GM12878 (cell line): ENCODE data around the gene AKAP5. TPM values are rescaled to one million over a fixed set of nuclear protein-coding genes. Genes with fewer than 3 reads are reported as not detected.

ENCODE experiments used
- ATAC-seq: fragments of 200-7000 bp; cut with Tn5 transposase; 3 replicates; pipeline ENCODE4 v1.9.1; 2020; ENCODE audit warnings: mild to moderate bottlenecking, moderate library complexity
- BruUV-seq: library from RNA; stranded (reverse); fragments of 400-500 nt; replicated peaks from 2 replicates; lab custom pipeline; 2021; lab: Mats Ljungman, UMichigan
- CTCF ChIA-PET: fragments of 300-600 bp; sonication (Branson Sonifier 250); formaldehyde crosslinking; extraction: SDS; loops from one replicate; lab custom pipeline; 2021; ENCODE audit warnings: inconsistent platforms; lab: Yijun Ruan, JAX
- POLR2A ChIA-PET: fragments of 350-600 bp; formaldehyde crosslinking; extraction: SDS; loops from one replicate; lab custom pipeline; 2021; ENCODE audit warnings: inconsistent platforms; lab: Charles Lee
- RAD21 ChIA-PET: fragments of 300-600 bp; sonication (Branson Sonifier 250); formaldehyde crosslinking; loops from one replicate; lab custom pipeline; 2023; ENCODE audit warnings: antibody characterized with exemption; ENCODE audit not compliant: unreplicated experiment; lab: Charles Lee
- SMC1A ChIA-PET: fragments of 300-600 bp; sonication (Branson Sonifier 250); formaldehyde crosslinking; loops from one replicate; lab custom pipeline; 2023; ENCODE audit not compliant: unreplicated experiment, uncharacterized antibody; lab: Charles Lee
- DNase-seq: peaks from one replicate; pipeline ENCODE4 v3.0.0-alpha.2; 2011; ENCODE audit warnings: low read depth, low spot score
- FAIRE-seq: peaks from 3 replicates; lab custom pipeline; 2011; peaks lifted over from hg19 to GRCh38; lab: Jason Lieb, UNC
- H2AFZ ChIP-seq: 2 replicates; pipeline ENCODE4 v1.6.0; 2011; ENCODE audit warnings: low read depth, low read length, control low read depth; ENCODE audit not compliant: control insufficient read depth
- H3K27ac ChIP-seq: 2 replicates; pipeline ENCODE4 v1.5.1; 2011; ENCODE audit warnings: control low read depth; ENCODE audit not compliant: control insufficient read depth, insufficient read depth
- H3K27me3 ChIP-seq, 2 experiments: replicated peaks in 1 of 2; 2 replicates each; pipeline versions ENCODE4 v1.6.0 to v1.6.1; 2011; ENCODE audit warnings: low read length in 1 of 2; ENCODE audit not compliant: control insufficient read depth in 2 of 2, insufficient read depth in 2 of 2
- H3K36me3 ChIP-seq, 2 experiments: 2 replicates each; pipeline ENCODE4 v1.5.1; 2011; ENCODE audit warnings: low read length in 1 of 2; ENCODE audit not compliant: control insufficient read depth in 2 of 2, insufficient read depth in 2 of 2
- H3K4me1 ChIP-seq: 2 replicates; pipeline ENCODE4 v1.6.1; 2011; ENCODE audit warnings: mild to moderate bottlenecking, low read length, moderate library complexity, mixed read lengths; ENCODE audit not compliant: control insufficient read depth, insufficient read depth
- H3K4me2 ChIP-seq: 2 replicates; pipeline ENCODE4 v1.6.0; 2011; ENCODE audit warnings: control low read depth; ENCODE audit not compliant: control insufficient read depth, insufficient read depth
- H3K4me3 ChIP-seq: fragments of 200-600 bp; sonication (generic); 2 replicates; pipeline ENCODE4 v1.5.1; 2016
- H3K79me2 ChIP-seq: 2 replicates; pipeline ENCODE4 v1.6.0; 2011; ENCODE audit warnings: low read length; ENCODE audit not compliant: control insufficient read depth, insufficient read depth
- H3K9ac ChIP-seq: 2 replicates; pipeline ENCODE4 v1.8.0; 2011; ENCODE audit warnings: low read length, control low read depth, mixed read lengths; ENCODE audit not compliant: control insufficient read depth, insufficient read depth
- H3K9me3 ChIP-seq: replicated peaks from 3 replicates; pipeline ENCODE4 v1.5.1; 2011; ENCODE audit warnings: mild to moderate bottlenecking, low read length; ENCODE audit not compliant: control insufficient read depth, insufficient read depth
- H4K20me1 ChIP-seq: 2 replicates; pipeline ENCODE4 v1.6.0; 2011; ENCODE audit not compliant: control insufficient read depth, insufficient read depth
- HDAC2 ChIP-seq: fragments of 200-600 bp; sonication (generic); IDR thresholded peaks from 2 replicates; pipeline ENCODE4 v1.6.1; 2017
- RUNX3 ChIP-seq: IDR thresholded peaks from 2 replicates; pipeline ENCODE4 v1.6.1; 2012; ENCODE audit warnings: low read length, inconsistent platforms
- WGBS: methylation state at CpG from one replicate; pipeline ENCODE4 v1.1.6; 2016; ENCODE audit warnings: low lambda C conversion rate; ENCODE audit not compliant: insufficient replicate concordance, insufficient coverage; ENCODE audit errors: missing lambda C conversion rate; 5-methylcytosine and 5-hydroxymethylcytosine counted together
- in situ Hi-C: fragments of 300-500 bp; cut with MboI; formaldehyde crosslinking; loops from 9 replicates; pipeline ENCODE4 v1.14.3; 2018; ENCODE audit warnings: mixed read lengths
- intact Hi-C: fragments of 100-400 bp; cut with micrococcal nuclease; formaldehyde crosslinking; loops from one replicate; pipeline ENCODE4 v1.14.2; 2022; ENCODE audit not compliant: unreplicated experiment
- polyA plus RNA-seq, 11 experiments: library from polyadenylated mRNA; depleted of rRNA in 4 of 11; unstranded in 6 of 11; stranded (reverse) in 5 of 11; fragments of >200 nt; fragmentation: Nextera tagmentation in 4 of 11; fragmentation: Illumina TruSeq in 1 of 11; extraction: Ambion mirVana in 4 of 11; extraction: Trizol in 1 of 11; gene quantifications; 1 replicate in 1 of 11; 2 replicates in 10 of 11; pipeline versions ENCODE4 v1.2.1 to v1.2.3, GENCODE V29; 2011 to 2016; ENCODE audit warnings: inconsistent platforms in 2 of 11, missing spikeins in 2 of 11, low read depth in 1 of 11
- total RNA-seq, 4 experiments: library from RNA; depleted of rRNA in 3 of 4; stranded (reverse); fragments of >200 nt in 3 of 4; fragmentation: Illumina TruSeq in 1 of 4; extraction: Trizol in 1 of 4; gene quantifications; 2 replicates each; pipeline versions ENCODE4 v1.2.1 to v1.2.3, GENCODE V29; 2013 to 2021
- TF ChIP-seq, protein P1 (sequence below): fragments of 450-650 bp; formaldehyde crosslinking; IDR thresholded peaks from 2 replicates; pipeline ENCODE4 v1.4.0; 2020; ENCODE audit warnings: mild to moderate bottlenecking, moderate library complexity

AKAP5 gene
- total and polyA plus RNA-seq, 10 of the 15 experiments (the other 5 are each of a cell fraction or from before 2014, with no cell fraction given), result 0.45 to 5.1 (median 1.7) TPM

- H3K79me2 ChIP-seq, result peaks cover 4% of the 10 kb centered on the region
- H3K27me3 ChIP-seq, result no peaks in the 10 kb centered on the region
- H2AFZ ChIP-seq, result no peak overlapping the region
- no peak overlapping the region for H3K4me2 ChIP-seq
- ChIA-PET CTCF (interaction anchor here (0.9 to 10.2 kb wide), 5 partner anchors 9 to 59 kb away, joined by 3 to 72 read pairs (median 7); no protein-coding TSS in a partner anchor), RAD21 (no interaction called here), SMC1A (interaction anchor here (1.2 to 1.9 kb wide), 3 partner anchors 9 to 59 kb away, joined by 3 to 12 read pairs (median 3); no protein-coding TSS in a partner anchor), POLR2A (interaction anchor here (0.8 to 1.0 kb wide), 3 partner anchors 9 to 97 kb away, joined by 3 to 5 read pairs (median 3); no protein-coding TSS in a partner anchor)
- 100% methylated on average over 5 of the region's 5 CpGs for WGBS
- no peak overlapping the region for H3K9ac ChIP-seq
- no peaks in the 10 kb centered on the region for H4K20me1 ChIP-seq
- H3K4me1 ChIP-seq, result no peaks in the 10 kb centered on the region
- ATAC-seq, result no peak
- no peak overlapping the region for H3K4me3 ChIP-seq
- H3K36me3 ChIP-seq, result peaks cover 4 to 25% of the 10 kb centered on the region in 2 experiments; a peak in 2 of 4 replicates
- no peak for DNase-seq
- no peak for FAIRE-seq
- intact Hi-C loops, result no loop called here
- BruUV-seq, result no TSS peak
- in situ Hi-C loops, result no loop called here
- H3K27ac ChIP-seq, result no peak overlapping the region
- TF ChIP-seq RUNX3 (no peak), HDAC2 (no peak)
- TF ChIP-seq, protein P1, sequence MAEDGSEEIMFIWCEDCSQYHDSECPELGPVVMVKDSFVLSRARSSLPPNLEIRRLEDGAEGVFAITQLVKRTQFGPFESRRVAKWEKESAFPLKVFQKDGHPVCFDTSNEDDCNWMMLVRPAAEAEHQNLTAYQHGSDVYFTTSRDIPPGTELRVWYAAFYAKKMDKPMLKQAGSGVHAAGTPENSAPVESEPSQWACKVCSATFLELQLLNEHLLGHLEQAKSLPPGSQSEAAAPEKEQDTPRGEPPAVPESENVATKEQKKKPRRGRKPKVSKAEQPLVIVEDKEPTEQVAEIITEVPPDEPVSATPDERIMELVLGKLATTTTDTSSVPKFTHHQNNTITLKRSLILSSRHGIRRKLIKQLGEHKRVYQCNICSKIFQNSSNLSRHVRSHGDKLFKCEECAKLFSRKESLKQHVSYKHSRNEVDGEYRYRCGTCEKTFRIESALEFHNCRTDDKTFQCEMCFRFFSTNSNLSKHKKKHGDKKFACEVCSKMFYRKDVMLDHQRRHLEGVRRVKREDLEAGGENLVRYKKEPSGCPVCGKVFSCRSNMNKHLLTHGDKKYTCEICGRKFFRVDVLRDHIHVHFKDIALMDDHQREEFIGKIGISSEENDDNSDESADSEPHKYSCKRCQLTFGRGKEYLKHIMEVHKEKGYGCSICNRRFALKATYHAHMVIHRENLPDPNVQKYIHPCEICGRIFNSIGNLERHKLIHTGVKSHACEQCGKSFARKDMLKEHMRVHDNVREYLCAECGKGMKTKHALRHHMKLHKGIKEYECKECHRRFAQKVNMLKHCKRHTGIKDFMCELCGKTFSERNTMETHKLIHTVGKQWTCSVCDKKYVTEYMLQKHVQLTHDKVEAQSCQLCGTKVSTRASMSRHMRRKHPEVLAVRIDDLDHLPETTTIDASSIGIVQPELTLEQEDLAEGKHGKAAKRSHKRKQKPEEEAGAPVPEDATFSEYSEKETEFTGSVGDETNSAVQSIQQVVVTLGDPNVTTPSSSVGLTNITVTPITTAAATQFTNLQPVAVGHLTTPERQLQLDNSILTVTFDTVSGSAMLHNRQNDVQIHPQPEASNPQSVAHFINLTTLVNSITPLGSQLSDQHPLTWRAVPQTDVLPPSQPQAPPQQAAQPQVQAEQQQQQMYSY (CRISPR knock-in tag), result no peak
- no peaks in the 10 kb centered on the region for H3K9me3 ChIP-seq
Measured at GRCh38 chr14:64488590-64489099, 23.3 kb downstream of the AKAP5 start.
